HUES6 (cell line): ENCODE data around the gene GRIN3A.
"Not testable (repeated sequence)": the region's sequence is repeated elsewhere in the genome, so short reads cannot be mapped to it uniquely, and the experiment has no call there.

Experiments
- H3K27ac ChIP-seq: 2 replicates; pipeline ENCODE4 v1.7.0; 2013; ENCODE audit warnings: low read depth, mild to moderate bottlenecking, low read length, inconsistent platforms
- H3K27me3 ChIP-seq: 2 replicates; pipeline ENCODE4 v1.6.1; 2013; ENCODE audit warnings: low read length; ENCODE audit not compliant: control insufficient read depth, insufficient read depth
- H3K36me3 ChIP-seq: 2 replicates; pipeline ENCODE4 v1.6.1; 2013; ENCODE audit warnings: low read length; ENCODE audit not compliant: control insufficient read depth, insufficient read depth
- H3K4me1 ChIP-seq: 2 replicates; pipeline ENCODE4 v1.6.1; 2013; ENCODE audit warnings: low read length; ENCODE audit not compliant: control insufficient read depth, insufficient read depth
- H3K4me3 ChIP-seq: 2 replicates; pipeline ENCODE4 v1.5.1; 2013; ENCODE audit warnings: low read depth, low read length
- H3K9ac ChIP-seq: one replicate; pipeline ENCODE4 v1.6.1; 2013; ENCODE audit warnings: mild to moderate bottlenecking, low read length
- H3K9me3 ChIP-seq: 2 replicates; pipeline ENCODE4 v1.6.1; 2013; ENCODE audit warnings: low read depth, low read length; ENCODE audit not compliant: control insufficient read depth, insufficient read depth

GRIN3A gene

GRCh38 chr9:101731429-101731828 lies 7.0 kb downstream of the GRIN3A start:
- H3K9ac ChIP-seq = no peak overlapping the region
- H3K4me1 ChIP-seq = no peaks in the 10 kb centered on the region; the same call in 1 of the 2 replicates
- H3K36me3 ChIP-seq = no peaks in the 10 kb centered on the region
- H3K9me3 ChIP-seq = no peaks in the 10 kb centered on the region
- no peak overlapping the region for H3K4me3 ChIP-seq
- H3K27me3 ChIP-seq = peaks cover 53% of the 10 kb centered on the region
- H3K27ac ChIP-seq = no peak overlapping the region

- no peaks in the 10 kb centered on the region; the same call in 1 of the 2 replicates for H3K4me1 ChIP-seq
- H3K36me3 ChIP-seq = no peaks in the 10 kb centered on the region
- H3K27me3 ChIP-seq = peaks cover 19% of the 10 kb centered on the region
- H3K27ac ChIP-seq = no peak overlapping the region
- H3K4me3 ChIP-seq = no peak overlapping the region
- no peaks in the 10 kb centered on the region for H3K9me3 ChIP-seq
- no peak overlapping the region for H3K9ac ChIP-seq
These were observed 10.6 kb downstream of the GRIN3A start for GRCh38 chr9:101727612-101728524.

- not testable (repeated sequence) for H3K4me1 ChIP-seq, H3K9ac ChIP-seq
These were observed 14.2 kb downstream of the GRIN3A start for GRCh38 chr9:101724271-101724670.

GRCh38 chr9:101718192-101718591 lies 20.3 kb downstream of the GRIN3A start:
- no peak overlapping the region for H3K9ac ChIP-seq
- H3K27ac ChIP-seq = no peak overlapping the region
- no peak overlapping the region for H3K4me3 ChIP-seq
- H3K9me3 ChIP-seq = no peaks in the 10 kb centered on the region
- peaks cover 4% of the 10 kb centered on the region; the same call in 1 of the 2 replicates for H3K27me3 ChIP-seq
- no peaks in the 10 kb centered on the region for H3K36me3 ChIP-seq
- no peaks in the 10 kb centered on the region for H3K4me1 ChIP-seq

More at GRCh38 chr9:101724271-101724670, 14.2 kb downstream of the GRIN3A start:
- H3K27ac ChIP-seq, H3K27me3 ChIP-seq, H3K4me3 ChIP-seq, H3K36me3 ChIP-seq, H3K9me3 ChIP-seq: not testable (repeated sequence)

- Histone ChIP-seq H3K36me3 (no peaks in the 10 kb centered on the region), H3K4me3 (no peak overlapping the region), H3K4me1 (no peaks in the 10 kb centered on the region), H3K9me3 (no peaks in the 10 kb centered on the region), H3K27ac (no peak overlapping the region), H3K27me3 (peaks cover 8% of the 10 kb centered on the region; the same call in 1 of the 2 replicates), H3K9ac (no peak overlapping the region)
These were observed 21.8 kb downstream of the GRIN3A start for GRCh38 chr9:101716629-101717028.

GRCh38 chr9:101711330-101711941 lies 27.0 kb downstream of the GRIN3A start:
- no peak overlapping the region for H3K9ac ChIP-seq

GRCh38 chr9:101708855-101709254 lies 29.6 kb downstream of the GRIN3A start:
- no peaks in the 10 kb centered on the region for H3K36me3 ChIP-seq

More at GRCh38 chr9:101711330-101711941, 27.0 kb downstream of the GRIN3A start:
- peaks cover 10% of the 10 kb centered on the region for H3K27me3 ChIP-seq
- H3K4me3 ChIP-seq = no peak overlapping the region
- no peaks in the 10 kb centered on the region for H3K4me1 ChIP-seq
- H3K9me3 ChIP-seq = no peaks in the 10 kb centered on the region
- H3K36me3 ChIP-seq = no peaks in the 10 kb centered on the region
- H3K27ac ChIP-seq = no peak overlapping the region

GRCh38 chr9:101707721-101708120 lies 30.7 kb downstream of the GRIN3A start:
- H3K27ac ChIP-seq = no peak overlapping the region

More at GRCh38 chr9:101708855-101709254, 29.6 kb downstream of the GRIN3A start:
- Histone ChIP-seq H3K27ac (no peak overlapping the region), H3K4me3 (no peak overlapping the region), H3K9ac (no peak overlapping the region), H3K27me3 (peaks cover 24% of the 10 kb centered on the region), H3K4me1 (peaks cover 3% of the 10 kb centered on the region; the same call in 1 of the 2 replicates), H3K9me3 (no peaks in the 10 kb centered on the region)

GRCh38 chr9:101706997-101707396 lies 31.4 kb downstream of the GRIN3A start:
- H3K36me3 ChIP-seq = no peaks in the 10 kb centered on the region
- no peak overlapping the region for H3K9ac ChIP-seq
- no peak overlapping the region for H3K4me3 ChIP-seq
- no peak overlapping the region for H3K27ac ChIP-seq
- peaks cover 3% of the 10 kb centered on the region; the same call in 1 of the 2 replicates for H3K4me1 ChIP-seq
- H3K27me3 ChIP-seq = peaks cover 16% of the 10 kb centered on the region
- no peaks in the 10 kb centered on the region for H3K9me3 ChIP-seq

More at GRCh38 chr9:101707721-101708120, 30.7 kb downstream of the GRIN3A start:
- H3K27me3 ChIP-seq = peaks cover 17% of the 10 kb centered on the region
- peaks cover 3% of the 10 kb centered on the region; the same call in 1 of the 2 replicates for H3K4me1 ChIP-seq
- no peaks in the 10 kb centered on the region for H3K9me3 ChIP-seq
- H3K4me3 ChIP-seq = no peak overlapping the region
- H3K36me3 ChIP-seq = no peaks in the 10 kb centered on the region
- no peak overlapping the region for H3K9ac ChIP-seq

GRCh38 chr9:101706261-101706798 lies 32.1 kb downstream of the GRIN3A start:
- Histone ChIP-seq H3K27ac (no peak overlapping the region), H3K9ac (no peak overlapping the region), H3K9me3 (no peaks in the 10 kb centered on the region), H3K36me3 (no peaks in the 10 kb centered on the region), H3K4me1 (peaks cover 3% of the 10 kb centered on the region; the same call in 1 of the 2 replicates), H3K27me3 (peaks cover 16% of the 10 kb centered on the region), H3K4me3 (no peak overlapping the region)
